Measurements from ENCODE around the gene TMEM158. TPM values are rescaled to one million over a fixed set of nuclear protein-coding genes. Genes with fewer than 3 reads are reported as not detected.

Gene TMEM158
- total RNA-seq, 4 donors from 2014 or later, result 0.97 to 4.6 (median 2.2) TPM

- TF ChIP-seq POLR2A (IDR thresholded peaks at IDR 0.05) (no peak), POLR2AphosphoS5 (IDR thresholded peaks at IDR 0.05) (no peak), EP300 (IDR thresholded peaks at IDR 0.05) (no peak), CTCF (IDR thresholded peaks at IDR 0.05) (no peak)
- 0% methylated on average over 20 of the region's 131 CpGs for WGBS
- H3K4me3 ChIP-seq, result peak overlapping the region; percentile 69
- DNase-seq (ENCODE audit: low spot score in 2 of 2), result peak in 1 of 2 donors; percentile 56
- no peaks in the 10 kb centered on the region for H3K36me3 ChIP-seq
- no peaks in the 10 kb centered on the region for H3K9me3 ChIP-seq
- H3K27ac ChIP-seq, result no peak overlapping the region
- H3K27me3 ChIP-seq, result peaks cover 14% of the 10 kb centered on the region
- H3K4me1 ChIP-seq, result peaks cover 24% of the 10 kb centered on the region
Observed at GRCh38 chr3:45225465-45226205, 452 bp downstream of the TMEM158 start.

- Histone ChIP-seq H3K27me3 (peaks cover 14% of the 10 kb centered on the region), H3K4me1 (peaks cover 24% of the 10 kb centered on the region), H3K9me3 (no peaks in the 10 kb centered on the region), H3K27ac (no peak overlapping the region), H3K36me3 (no peaks in the 10 kb centered on the region), H3K4me3 (peak overlapping the region; percentile 69)
- peak; percentile 65 to 87 for DNase-seq (ENCODE audit: low spot score in 2 of 2)
- WGBS, result 2% methylated on average over 20 of the region's 62 CpGs
- TF ChIP-seq POLR2A (IDR thresholded peaks at IDR 0.05) (no peak), EP300 (IDR thresholded peaks at IDR 0.05) (no peak), CTCF (IDR thresholded peaks at IDR 0.05) (no peak), POLR2AphosphoS5 (IDR thresholded peaks at IDR 0.05) (no peak)
Observed at GRCh38 chr3:45224824-45225464, 1.1 kb downstream of the TMEM158 start.

GRCh38 chr3:45223889-45224727 is 2.0 kb downstream of the TMEM158 start:
- no peak overlapping the region for H3K27ac ChIP-seq
- H3K9me3 ChIP-seq, result no peaks in the 10 kb centered on the region
- peaks cover 24% of the 10 kb centered on the region for H3K4me1 ChIP-seq
- H3K36me3 ChIP-seq, result no peaks in the 10 kb centered on the region
- 36% methylated on average over 9 of the region's 9 CpGs for WGBS
- TF ChIP-seq POLR2AphosphoS5 (IDR thresholded peaks at IDR 0.05) (no peak), POLR2A (IDR thresholded peaks at IDR 0.05) (no peak), EP300 (IDR thresholded peaks at IDR 0.05) (no peak), CTCF (IDR thresholded peaks at IDR 0.05) (no peak)
- DNase-seq (ENCODE audit: low spot score in 2 of 2), result peak in 1 of 2 donors; percentile 14
- H3K4me3 ChIP-seq, result peak overlapping the region; percentile 69
- peaks cover 14% of the 10 kb centered on the region for H3K27me3 ChIP-seq

GRCh38 chr3:45219694-45220093 is 6.4 kb downstream of the TMEM158 start:
- peaks cover 1% of the 10 kb centered on the region for H3K4me1 ChIP-seq

More at GRCh38 chr3:45219694-45220093, 6.4 kb downstream of the TMEM158 start:
- no peak overlapping the region for H3K27ac ChIP-seq
- peak in 1 of 2 donors; percentile 56 for DNase-seq (ENCODE audit: low spot score in 2 of 2)
- H3K9me3 ChIP-seq, result no peaks in the 10 kb centered on the region
- no peak for TF ChIP-seq CTCF (IDR thresholded peaks at IDR 0.05)
- TF ChIP-seq POLR2A (IDR thresholded peaks at IDR 0.05), result no peak
- TF ChIP-seq POLR2AphosphoS5 (IDR thresholded peaks at IDR 0.05), result no peak
- TF ChIP-seq EP300 (IDR thresholded peaks at IDR 0.05), result no peak
- WGBS, result 93% methylated on average over 5 of the region's 8 CpGs
- H3K4me3 ChIP-seq, result no peak overlapping the region
- H3K27me3 ChIP-seq, result peaks cover 5% of the 10 kb centered on the region
- H3K36me3 ChIP-seq, result no peaks in the 10 kb centered on the region
